ENCODE results near the gene CALR3.
"Not testable (repeated sequence)": the region's sequence is repeated elsewhere in the genome, so short reads cannot be mapped to it uniquely, and the experiment has no call there.

Gene CALR3

DNA sequence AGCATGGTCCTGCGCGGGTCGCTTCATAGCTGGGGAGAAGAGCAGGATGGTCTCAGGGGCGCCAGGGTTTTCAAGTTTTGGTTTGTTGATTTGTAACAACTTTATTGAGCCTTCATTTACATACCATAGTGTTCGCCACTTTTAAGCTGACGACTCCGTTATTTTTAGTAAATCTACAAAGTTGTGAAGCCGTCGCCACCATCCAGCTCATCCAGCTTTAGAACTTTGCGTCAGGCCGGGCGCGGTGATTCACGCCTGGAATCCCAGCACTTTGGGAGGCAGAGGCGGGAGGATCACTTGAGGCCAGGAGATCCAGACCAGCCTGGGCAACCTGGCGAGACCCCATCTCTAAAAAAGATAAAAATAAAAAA is 631 bp upstream of the CALR3 start:
- DNase-seq (ENCODE audit: low read depth in 2 of 2), result no peak

DNA sequence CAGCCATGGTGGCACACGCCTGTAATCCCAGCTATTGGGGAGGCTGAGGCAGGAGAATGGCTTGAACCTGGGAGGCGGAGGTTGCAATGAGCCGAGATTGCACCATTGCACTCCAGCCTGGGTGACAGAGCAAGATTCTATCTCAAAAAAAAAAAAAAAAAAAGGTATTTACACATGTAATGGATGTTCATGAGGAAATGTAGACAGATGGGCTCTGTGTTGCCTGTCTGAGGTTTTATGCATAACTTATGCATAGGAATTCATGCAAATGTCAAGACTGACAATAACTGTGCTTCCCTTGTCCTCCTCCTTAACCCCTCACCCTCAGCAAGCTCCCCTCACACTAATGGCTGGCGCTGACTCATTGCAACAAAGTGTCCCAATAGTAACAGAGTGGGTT is 9.5 kb downstream of the CALR3 start:
- not testable (repeated sequence) for DNase-seq (ENCODE audit: low read depth in 2 of 2)

DNA sequence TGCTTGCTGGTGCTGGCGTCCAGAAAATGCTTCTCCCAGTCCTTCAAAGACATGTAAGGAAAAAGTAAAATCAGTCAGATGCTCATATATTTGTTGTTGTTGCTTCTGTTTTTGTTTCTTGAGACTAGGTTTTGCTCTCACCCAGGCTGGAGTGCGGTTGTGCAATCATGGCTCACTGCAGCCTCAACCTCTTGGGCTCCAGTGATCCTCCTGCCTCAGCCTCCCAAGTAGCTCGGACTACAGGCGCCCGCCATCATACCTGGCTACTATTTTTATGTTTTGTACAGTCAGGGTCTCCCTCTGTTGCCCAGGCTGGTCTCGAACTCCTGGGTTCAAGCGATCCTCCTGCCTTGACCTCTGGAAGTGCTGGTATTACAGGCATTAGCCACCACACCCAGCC is 13.2 kb downstream of the CALR3 start:
- DNase-seq (ENCODE audit: low read depth in 2 of 2), result no peak

DNA sequence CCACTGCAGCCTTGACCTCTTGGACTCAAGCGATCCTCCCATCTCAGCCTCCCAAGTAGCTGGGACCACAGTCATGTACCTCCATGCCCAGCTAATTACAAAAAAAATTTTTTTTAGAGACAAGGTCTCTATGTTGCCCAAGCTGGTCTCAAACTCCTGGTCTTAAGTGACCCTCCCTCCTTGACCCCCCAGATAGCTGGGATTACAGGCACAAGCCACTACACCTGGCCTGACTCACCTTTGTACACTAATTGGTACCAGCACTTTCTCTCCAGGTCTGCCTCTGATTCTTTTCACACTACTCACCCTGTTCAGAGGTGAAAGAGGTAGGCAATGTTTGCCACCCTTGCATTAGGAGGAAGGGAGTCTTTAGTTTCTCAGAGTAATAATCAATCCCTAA is 18.7 kb downstream of the CALR3 start:
- DNase-seq (ENCODE audit: low read depth in 2 of 2), result no peak

DNA sequence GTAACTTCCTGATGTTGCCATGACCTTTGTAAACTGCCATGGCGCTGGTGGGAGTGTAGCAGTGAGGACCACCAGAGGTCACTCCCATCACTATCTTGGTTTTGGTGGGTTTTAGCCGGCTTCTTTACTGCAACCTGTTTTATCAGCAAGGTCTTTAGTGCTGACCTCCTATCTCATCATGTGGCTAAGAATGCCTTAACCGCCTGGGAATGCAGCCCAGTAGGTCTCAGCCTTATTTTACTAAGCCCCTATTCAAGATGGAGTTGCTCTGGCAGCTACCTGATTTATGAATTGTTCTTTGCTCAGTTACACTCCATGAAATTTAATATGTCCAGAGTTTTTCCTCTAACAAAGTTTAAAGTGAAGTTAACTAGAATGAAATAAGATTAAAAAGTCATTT is 19.6 kb downstream of the CALR3 start:
- DNase-seq (ENCODE audit: low read depth in 2 of 2), result no peak

DNA sequence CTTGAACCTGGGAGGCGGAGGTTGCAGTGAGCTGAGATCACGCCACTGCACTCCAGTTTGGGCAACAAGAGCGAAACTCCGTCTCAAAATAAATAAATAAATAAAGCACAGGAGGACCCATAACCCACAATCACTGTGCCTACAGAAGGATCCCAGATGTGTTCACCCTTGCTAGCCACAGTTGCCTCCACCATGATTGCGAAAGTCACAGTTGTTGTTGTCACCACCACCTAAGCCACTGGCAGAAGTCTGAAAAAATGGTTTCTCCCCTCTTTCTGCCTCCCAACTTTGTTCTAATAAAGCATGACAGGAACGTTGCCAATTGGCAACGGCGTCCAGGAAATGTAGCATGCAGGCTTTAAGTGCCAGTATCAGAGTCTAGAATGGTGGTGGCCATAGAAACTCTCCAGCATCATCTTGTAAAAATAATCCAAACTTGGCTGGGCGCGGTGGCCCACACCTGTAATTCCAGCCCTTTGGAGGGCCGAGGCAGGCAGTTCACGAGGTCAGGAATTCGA is 22.0 kb downstream of the CALR3 start:
- no peak for DNase-seq (ENCODE audit: low read depth in 2 of 2)

DNA sequence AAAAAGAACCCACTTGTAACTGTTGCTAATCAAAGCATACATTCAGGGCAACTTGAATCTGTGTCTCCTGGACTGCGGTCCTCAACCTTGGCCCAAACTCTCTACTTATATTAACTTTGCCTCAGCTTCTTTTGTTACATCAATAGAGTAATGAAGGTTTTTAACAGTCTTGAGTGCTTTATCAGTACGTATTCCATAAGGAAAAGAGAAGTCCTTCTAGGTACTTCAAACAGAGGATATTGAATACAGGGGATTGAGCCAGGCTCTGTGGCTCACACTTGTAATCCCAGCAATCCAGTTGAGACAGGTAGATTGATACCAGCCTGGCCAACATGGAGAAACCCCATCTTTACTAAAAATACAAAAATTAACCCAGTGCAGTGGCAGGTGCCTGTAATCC is 23.0 kb downstream of the CALR3 start:
- no peak for DNase-seq (ENCODE audit: low read depth in 2 of 2)

DNA sequence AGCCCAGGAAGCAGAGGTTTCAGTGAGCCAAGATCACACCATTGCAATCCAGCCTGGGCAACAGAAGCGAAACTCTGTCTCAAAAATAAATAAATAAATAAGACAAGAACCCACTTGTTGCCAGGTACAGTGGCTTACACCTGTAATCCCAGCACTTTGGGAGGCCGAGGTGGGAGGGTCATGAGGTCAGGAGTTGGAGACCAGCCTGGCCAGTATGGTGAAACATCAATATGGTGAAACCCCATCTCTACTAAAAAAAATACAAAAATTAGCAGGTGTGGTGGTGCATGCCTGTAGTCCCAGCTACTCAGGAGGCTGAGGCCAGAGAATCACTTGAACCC is 23.4 kb downstream of the CALR3 start:
- DNase-seq (ENCODE audit: low read depth in 2 of 2), result not testable (repeated sequence)

DNA sequence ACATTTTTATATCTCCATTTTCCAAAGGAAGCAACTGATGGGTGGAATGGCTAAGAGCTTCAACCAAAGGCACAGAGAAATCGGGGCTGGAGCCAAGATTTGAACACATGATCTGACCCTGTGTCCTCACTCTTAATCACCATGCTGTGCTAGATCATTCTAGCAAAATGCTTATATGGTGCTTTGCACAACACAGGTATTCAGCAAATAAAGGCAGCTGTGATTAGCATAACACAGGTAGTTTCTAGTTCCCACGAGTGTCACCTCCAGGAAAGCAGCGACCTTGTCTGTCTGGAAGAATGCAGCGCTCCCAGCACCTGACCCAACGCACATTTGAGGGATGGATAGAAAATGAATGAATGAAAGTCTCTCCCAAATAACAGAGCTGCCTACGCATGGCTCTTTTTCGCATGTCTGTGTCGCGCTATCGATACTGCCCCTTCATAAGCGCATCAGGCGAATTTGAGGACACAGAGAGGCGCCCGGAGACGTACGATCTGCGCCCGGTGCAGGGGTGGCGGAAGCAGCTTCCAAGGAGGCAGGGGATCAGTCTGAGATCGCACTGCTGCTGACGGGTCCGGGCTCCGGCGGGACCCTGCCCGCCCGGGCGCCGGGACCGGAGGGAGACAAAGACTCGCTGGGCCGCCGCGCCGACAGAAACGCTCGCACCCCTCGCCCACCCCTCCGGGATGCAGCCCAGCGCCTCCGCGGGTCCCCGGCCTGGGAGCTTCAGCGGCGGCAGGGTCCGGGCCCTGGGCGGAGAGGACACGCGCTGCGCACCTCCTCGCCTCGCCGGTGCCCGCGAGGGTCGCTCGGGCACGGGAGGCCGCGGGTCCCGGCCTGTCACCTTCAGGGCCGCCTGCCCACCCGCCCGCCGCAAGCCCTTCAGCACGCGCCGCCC is 24.8 kb downstream of the CALR3 start:
- DNase-seq (ENCODE audit: low read depth in 2 of 2), result no peak

DNA sequence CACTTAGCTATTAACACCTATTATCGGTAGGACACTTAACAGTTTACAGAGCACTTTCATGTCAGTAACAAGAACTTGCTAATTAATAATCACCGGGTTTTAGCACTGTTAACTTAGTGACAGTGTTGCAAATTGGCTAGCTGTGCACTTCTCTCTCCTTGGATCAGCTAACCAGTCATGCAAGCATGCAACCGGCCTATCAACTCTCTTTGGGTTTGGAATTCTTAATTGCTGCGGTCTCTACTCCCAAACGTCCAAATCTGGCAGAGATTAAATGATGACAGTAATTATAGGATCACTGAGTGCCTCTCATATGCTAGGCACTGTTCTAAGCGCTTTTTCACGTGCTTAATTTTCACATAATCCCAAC is 25.4 kb downstream of the CALR3 start:
- DNase-seq (ENCODE audit: low read depth in 2 of 2), result no peak

DNA sequence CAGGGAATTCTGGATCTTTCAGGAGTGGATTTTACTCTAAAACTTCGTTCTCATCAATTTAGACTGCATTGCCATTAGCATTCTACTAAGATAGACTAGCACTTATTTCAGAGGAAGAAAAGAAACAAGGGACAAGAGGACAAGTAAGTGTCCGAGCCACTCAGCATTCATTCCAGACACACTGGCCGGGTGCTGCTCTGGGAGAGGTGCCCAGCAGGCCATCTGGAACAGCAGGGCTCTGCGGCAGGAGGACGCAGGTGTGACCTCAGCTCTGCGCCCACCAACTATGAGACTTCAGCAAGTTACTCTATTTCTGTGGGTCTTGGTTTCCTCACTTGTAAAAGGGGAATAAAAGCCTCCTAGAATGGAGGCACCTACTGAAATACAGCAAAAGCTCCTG is 28.4 kb downstream of the CALR3 start:
- no peak for DNase-seq (ENCODE audit: low read depth in 2 of 2)

DNA sequence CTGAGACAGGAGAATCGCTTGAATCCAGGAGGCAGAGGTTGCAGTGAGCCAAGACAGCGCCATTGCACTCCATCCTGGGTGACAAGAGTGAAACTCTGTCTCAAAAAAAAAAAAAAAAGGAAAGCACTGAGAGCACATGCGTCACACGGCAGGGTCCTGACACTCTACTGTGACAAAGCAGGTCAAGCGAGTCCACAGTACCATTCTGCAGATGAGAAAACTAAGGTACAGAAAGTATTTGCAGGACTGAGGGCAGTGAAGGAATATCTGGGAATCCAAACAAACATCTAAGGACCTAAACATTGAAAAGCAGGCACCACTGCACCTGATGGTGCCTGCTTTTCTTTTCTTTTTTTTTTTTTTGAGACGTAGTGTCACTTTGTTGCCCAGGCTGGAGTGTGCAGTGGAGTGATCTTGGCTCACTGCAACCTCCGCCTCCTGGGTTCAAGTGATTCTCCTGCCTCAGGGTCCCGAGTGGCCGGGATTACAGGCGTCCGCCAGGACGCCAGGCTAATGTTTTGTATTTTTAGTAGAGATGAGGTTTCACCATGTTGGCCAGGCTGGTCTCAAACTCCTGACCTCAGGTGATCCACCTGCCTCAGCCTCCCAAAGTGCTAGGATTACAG is 29.1 kb downstream of the CALR3 start:
- DNase-seq (ENCODE audit: low read depth in 2 of 2), result not testable (repeated sequence)

DNA sequence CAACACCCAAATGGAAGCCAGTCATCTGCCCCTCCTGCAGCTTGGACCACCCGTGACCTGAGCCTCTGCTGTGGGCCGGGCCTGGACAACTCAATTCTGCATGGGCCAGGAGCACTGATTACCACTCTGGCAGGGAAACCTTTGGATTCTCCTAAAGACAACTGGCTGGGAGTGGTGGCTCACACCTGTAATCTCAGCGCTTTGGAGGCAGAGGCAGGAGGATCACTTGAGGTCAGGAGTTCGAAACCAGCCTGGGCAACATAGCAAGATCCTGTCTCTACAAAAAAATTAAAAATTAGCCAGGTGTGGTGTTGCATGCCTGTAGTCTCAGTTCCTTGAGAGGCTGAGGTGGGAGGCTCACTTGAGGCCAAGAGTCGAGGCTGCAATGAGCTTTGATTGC is 30.7 kb downstream of the CALR3 start:
- no peak for DNase-seq (ENCODE audit: low read depth in 2 of 2)

DNA sequence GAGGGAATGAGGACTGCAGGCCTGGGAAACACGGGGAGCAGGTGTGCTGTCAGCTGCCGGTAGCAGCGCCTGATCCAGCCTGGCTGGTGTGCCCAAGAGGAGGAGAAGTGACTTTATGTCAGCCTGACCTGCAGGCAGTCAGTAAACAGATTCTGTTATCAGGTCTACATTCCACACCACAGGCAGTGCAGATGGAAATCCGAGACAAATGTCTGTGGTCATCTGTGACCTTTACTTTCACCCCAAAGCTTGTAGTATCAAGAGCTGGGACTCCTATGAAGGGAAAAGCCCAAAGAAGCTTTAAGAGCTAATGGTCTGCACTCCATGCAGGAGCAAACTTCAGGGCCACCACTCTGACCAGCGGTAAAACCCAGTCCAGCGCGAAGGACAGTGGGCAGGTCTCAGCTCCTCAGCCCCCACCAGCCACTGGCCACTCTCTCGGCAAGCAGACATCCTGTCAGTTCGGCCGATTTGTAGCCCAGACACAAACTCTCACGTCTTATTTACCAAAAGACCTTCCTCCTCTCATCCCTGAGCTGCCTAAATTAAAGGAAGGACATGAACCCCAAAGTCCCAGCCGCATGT is 31.9 kb downstream of the CALR3 start:
- no peak for DNase-seq (ENCODE audit: low read depth in 2 of 2)

DNA sequence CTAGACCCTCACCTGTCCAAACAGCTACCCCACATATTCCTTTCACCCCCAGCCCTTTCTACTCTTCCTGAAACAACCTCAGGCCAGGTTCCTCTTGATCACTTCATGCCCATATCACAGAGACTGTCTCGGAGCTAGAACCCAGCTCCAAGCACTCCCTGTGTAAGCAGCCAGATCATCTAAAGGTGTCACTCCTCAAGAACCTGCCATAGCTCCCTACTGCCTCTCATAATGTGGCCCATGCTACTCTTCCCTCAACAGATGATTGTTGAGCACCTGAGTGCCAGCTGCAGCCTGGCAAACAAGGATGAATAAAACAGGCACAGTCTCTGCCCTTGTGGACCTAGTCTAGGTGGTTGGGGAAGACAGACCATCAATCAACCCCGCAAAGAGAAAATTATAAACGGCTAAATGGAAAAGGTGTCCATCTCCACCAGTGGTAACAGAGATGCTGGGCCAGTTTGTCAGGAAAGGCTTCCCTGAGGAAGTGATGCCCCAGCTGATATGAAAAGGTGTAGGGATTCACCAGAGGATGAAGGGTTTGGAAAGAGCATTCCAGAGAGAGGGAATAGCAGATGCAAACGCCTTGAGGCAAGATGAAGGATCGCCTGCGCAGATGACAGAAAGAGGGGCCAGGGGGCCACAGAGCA is 32.5 kb downstream of the CALR3 start:
- no peak for DNase-seq (ENCODE audit: low read depth in 2 of 2)

DNA sequence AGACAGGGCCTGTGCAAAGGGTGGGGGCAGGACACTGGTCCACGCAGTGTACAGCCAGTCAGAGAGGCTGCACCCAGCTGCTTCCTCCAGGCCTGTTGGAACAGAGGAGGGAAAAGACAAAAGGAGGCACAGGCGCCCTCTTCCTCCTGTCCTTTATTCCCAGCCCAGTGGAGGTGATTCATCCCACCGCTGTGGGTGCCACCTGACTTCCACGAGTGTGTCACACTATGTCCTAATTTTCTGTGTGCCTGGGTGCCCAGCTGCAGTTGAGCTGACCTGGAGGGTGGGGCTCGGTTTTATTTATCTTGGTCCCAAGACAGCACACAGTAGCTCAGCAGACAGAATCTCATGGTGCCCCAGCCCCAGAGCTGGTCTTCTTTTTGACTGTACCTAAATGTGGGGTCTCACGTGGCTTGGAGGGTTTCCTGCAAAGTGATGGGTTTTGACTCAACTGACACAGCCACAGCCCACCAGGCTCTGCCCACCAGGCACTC is 33.2 kb downstream of the CALR3 start:
- no peak for DNase-seq (ENCODE audit: low read depth in 2 of 2)

DNA sequence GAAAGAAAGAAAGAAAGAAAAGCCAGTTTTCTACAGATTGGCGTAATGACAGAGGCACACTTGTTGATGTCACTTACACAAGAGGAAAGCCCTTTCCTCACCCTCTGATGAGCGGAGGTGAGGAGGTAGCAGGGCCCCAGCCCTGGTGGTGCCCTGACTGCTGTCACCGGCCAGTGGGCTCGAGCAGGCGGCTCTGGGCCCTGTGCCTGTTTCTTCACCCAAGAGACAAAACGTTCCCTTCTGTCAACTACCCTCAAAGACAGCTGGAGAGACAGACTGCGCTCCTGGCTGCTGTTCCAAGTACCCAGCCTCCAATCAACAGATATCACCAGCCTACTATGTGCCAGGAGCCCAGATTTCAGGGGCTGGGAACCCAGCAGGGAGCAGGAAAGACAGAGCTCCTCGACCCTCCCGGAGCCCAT is 34.3 kb downstream of the CALR3 start:
- no peak for DNase-seq (ENCODE audit: low read depth in 2 of 2)

DNA sequence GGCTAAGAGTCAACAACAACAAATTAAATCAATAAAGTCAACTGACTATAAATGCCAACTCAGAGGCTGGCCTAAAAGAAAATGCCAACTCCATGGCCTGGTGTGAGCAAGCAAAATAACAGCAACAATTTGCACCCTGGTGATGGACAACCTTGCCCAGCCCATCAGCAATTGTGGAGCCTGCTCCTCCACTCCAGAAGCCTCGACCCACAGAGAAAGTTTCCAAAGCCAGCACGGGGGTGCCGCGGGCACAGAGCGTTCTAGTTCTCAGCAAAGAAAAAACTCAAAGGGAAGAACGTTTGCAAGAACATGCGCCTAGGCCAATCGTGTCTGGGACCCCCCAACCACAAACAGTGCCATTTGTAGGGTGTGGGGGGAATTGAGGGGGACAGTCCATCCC is 35.5 kb downstream of the CALR3 start:
- DNase-seq (ENCODE audit: low read depth in 2 of 2), result no peak

DNA sequence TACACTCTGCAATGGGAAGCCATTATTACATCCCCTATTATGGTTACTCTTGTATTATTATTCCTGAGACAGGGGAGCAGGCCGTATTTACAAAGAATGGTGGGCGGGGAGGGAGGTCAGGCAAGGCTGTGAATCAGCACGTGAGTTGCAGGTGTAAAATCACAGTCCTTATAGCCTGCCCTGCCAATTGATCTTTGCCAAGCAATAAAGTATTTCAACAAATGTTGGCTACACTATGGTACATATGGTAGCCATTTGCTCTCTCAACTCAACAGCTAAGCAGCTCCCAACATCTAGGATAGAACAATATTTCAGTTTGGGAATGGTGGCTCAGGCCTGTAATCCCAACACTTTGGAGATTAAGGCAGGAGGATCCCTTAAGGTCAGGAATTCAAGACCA is 36.3 kb downstream of the CALR3 start:
- no peak for DNase-seq (ENCODE audit: low read depth in 2 of 2)

DNA sequence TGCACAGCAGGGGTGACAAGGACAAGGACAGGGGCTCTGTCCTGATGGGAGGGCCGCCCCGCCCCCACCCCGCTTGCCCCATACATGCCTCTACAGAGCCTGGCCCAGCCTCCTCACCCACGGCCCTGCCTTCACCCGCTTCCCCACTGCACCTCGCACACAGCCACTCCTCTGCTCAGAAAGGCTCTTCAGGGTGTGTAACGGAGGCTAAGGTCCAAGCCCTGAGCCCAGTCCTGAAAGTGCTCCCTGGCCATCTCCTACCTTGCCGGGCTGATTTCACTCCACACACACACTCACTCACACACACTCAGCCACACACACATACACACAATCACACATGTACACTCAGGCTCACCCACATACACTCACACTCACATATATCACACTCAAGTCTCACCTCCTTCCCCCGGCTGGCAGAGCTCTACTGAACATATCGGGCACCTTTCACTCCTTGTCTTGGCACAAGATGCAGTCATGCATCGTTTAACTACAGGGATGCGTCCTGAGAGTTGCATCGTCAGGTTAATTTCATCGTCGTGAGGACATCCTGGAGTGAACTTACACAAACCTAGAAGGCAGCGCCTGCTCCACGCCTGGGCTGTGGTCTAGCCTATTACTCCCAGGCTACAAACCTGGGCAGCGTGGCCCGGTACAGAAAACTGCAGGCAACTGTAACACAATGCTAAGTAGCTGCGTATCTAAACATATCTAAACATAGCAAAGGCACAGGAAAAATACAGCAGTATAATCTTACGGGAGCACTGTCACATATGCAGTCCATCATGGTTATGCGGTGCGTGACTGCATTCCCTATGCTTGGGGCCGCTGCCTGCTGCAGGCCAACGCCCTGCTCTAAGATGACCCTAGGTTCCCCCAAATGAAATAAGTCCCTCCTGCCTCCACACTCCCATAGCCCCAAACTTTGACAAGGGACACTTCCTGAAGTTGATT is 37.3 kb downstream of the CALR3 start:
- no peak for DNase-seq (ENCODE audit: low read depth in 2 of 2)

DNA sequence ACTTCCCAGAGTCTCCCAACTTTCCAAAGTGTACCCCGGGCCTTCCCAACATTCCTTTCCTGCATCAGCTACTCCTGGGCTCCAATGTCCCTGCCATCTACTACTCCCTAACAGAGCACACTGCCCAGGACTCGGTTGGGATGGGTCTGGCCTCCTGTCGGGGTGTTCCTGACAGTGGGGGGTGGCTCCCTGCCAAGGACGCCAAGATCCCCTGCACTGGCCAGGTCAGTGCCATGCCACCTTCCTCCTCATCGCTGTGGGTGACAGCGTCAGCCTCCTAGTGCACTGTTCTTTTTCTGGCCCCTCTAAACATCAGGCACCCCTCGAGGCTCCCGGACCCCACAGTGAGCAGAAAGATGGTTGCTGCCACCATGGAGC is 38.0 kb downstream of the CALR3 start:
- DNase-seq (ENCODE audit: low read depth in 2 of 2), result no peak

Measured in stimulated activated CD8-positive, alpha-beta memory T cell treated with anti-CD3 and anti-CD28 coated beads, Interleukin-2, amount 100 ng/mL, for 1 hour (primary cell).